Iris pigment epithelial cell (primary cell): ENCODE results near the gene RARB.

Experiments
- DNase-seq: peaks from one replicate; pipeline ENCODE4 v3.0.0-alpha.2; 2011; ENCODE audit warnings: low read depth

RARB gene

GRCh38 chr3:25423780-25424588 is 4.1 kb upstream of the RARB start:
- peak; percentile 90 for DNase-seq

- DNase-seq: peak; percentile 62
Measured at GRCh38 chr3:25424614-25425013, 3.4 kb upstream of the RARB start.

- DNase-seq: peak; percentile 51
Measured at GRCh38 chr3:25426408-25426807, 1.7 kb upstream of the RARB start.

- DNase-seq: peak; percentile 91
Measured at GRCh38 chr3:25427155-25427554, 908 bp upstream of the RARB start.

GRCh38 chr3:25427563-25427941 is 511 bp upstream of the RARB start:
- DNase-seq: peak; percentile 63

GRCh38 chr3:25428789-25429335 is 799 bp downstream of the RARB start:
- DNase-seq: peak; percentile 59

- no peak for DNase-seq
Measured at GRCh38 chr3:25429361-25430286, 1.6 kb downstream of the RARB start.

GRCh38 chr3:25430287-25430934 is 2.3 kb downstream of the RARB start:
- peak; percentile 65 for DNase-seq

GRCh38 chr3:25430935-25431770 is 3.1 kb downstream of the RARB start:
- no peak for DNase-seq

GRCh38 chr3:25432176-25432720 is 4.2 kb downstream of the RARB start:
- no peak for DNase-seq

GRCh38 chr3:25433106-25433505 is 5.0 kb downstream of the RARB start:
- DNase-seq: peak; percentile 59

- DNase-seq: peak; percentile 93
Measured at GRCh38 chr3:25433868-25434267, 5.8 kb downstream of the RARB start.

- no peak for DNase-seq
Measured at GRCh38 chr3:25437953-25438352, 9.9 kb downstream of the RARB start.

- peak; percentile 96 for DNase-seq
Measured at GRCh38 chr3:25438791-25439555, 10.9 kb downstream of the RARB start.

- no peak for DNase-seq
Measured at GRCh38 chr3:25441234-25441856, 13.3 kb downstream of the RARB start.

GRCh38 chr3:25442486-25442885 is 14.4 kb downstream of the RARB start:
- DNase-seq: no peak

GRCh38 chr3:25444273-25444672 is 16.2 kb downstream of the RARB start:
- DNase-seq: no peak

- DNase-seq: no peak
Measured at GRCh38 chr3:25445731-25446130, 17.7 kb downstream of the RARB start.

- DNase-seq: no peak
Measured at GRCh38 chr3:25447285-25447684, 19.2 kb downstream of the RARB start.

- DNase-seq: no peak
Measured at GRCh38 chr3:25447925-25448324, 19.9 kb downstream of the RARB start.
